GM19438 (cell line): ENCODE results near the gene ACOT11.

Source experiments
- ATAC-seq: cut with Tn5 transposase; IDR thresholded peaks from one replicate; pipeline ENCODE4 v1.9.1; 2021; ENCODE audit warnings: low read depth; ENCODE audit not compliant: unreplicated experiment

Gene ACOT11

DNA sequence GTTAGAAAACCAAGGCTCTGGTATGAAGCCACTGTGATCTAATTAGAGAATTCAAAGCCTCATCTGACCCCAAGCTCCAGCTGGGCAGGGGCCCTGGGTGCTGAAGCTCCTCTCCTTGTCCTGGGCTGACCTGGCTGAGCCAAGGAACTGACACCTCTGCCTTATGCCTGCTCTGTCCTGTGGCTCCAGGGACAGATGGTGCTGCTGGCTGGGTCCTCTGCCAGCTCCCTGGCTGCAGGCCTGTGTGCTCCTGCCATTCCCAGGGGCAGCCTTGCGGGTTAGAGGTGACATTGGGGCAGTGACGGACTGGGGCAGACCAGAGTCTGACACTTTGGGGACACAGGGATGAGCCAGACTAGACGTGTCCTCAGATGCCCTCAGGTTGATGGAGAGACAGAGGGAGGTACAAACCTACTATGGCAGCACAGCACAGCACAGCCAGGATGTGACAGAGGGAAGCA, 11.8 kb downstream of the ACOT11 start:
- no peak for ATAC-seq

DNA sequence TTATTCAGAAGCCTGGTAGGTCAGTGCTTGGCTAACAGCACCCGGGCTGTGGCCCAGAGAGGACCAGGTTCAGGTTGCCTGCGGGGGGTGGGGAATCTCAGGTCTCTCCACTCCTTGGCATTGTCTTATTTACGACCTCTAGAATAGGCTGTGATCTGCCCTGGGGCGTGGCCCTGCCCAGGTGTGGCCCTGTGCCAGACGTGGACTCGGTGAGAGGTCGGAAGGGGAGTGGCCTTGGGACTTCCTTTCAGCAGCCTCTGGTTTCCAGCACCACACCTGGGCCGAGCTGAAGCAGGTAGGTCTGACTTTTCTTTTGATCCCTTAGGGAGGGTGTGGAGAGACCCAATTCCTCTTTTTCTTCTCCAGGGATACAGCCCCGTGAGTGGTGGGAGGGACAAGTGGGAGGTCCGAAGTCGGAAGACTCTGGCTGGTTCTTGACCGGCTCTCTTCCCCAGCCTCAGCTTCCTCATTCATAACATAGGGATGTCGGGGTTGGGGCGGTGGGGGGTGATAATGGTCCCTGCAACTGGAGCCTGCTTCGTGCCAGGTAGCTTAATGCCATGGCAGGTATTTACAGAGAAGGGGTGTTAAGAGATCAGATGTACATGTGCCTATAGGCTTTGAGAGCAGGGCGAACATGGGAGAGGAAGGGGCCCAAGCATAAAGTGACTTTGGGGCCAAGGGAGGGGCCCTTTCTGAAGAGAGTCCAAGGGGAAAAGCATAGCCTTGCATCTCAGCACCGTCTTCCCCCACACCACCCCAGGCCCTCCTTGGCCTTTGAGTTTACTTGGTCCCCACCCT, 16.5 kb downstream of the ACOT11 start:
- no peak for ATAC-seq

DNA sequence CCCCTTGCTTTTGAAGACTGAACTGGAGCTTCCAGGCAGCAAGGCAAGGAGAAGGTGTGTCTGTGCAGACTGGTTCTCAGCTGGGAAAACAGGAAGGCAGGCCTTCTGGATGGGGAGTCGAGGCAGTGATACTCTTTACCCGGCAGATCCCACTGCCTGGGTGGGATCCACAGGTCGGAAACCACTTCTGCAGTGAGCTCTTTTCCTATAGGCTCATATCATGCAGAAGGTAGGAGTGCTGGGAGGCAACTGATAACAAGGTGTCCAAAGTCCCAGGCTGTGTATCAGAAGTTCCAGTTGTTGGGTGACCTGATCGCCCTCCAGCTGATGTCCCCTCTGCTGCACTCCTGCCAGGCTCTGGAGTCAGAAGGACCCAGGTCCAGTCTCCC, 17.1 kb downstream of the ACOT11 start:
- no peak for ATAC-seq

DNA sequence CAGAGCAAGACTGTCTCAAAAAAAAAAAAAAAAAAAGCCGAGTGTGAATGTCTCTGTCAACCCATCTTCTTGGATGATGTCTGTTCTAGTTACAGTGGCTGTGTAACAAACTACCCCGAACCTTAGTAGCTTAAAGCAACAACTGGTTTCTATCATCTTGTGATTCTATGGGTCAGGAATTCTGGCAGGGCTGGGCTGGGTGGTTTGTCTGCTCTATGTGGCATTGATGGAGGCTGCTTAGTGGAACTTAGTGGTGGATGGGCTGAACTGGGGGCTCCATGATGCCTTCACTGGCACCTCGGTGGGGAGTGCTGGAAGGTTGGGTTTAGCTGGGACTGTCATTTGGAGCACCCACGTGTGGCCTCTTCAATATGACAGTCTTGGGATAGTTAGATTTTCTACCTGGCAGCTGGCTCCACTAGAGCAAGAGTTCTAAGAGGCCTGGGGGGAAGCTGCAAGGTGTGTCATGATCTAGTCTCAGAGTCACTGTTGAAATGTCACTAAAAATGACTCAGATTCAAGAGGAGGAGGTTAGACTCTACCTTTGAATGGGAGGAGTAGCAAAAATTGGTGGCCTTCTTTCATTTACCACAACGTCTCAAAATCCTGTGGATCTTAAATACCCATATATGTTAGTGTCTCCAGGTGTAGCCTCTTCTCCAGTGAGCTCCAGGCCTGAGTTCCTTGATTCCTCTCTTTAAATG, 18.6 kb downstream of the ACOT11 start:
- no peak for ATAC-seq

DNA sequence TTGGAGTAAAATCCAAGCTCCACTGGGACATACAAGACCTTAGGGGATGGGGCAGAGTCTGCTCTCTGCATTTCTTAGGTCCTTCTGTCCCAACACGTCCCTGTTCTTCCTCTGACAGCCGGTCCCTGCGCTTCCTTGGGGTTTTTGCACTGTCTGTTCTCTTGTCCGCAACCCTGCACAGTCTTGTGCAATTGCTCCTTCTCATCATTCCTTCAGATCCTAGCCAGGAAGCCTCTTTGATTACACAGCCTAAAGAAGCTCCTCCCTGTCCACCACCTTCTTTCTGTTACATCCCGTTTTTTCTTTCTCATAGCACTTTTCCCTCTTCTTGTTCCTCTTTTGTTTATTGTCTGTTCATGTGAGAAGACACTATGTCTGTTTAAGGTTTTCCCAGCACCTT, 19.9 kb downstream of the ACOT11 start:
- no peak for ATAC-seq

DNA sequence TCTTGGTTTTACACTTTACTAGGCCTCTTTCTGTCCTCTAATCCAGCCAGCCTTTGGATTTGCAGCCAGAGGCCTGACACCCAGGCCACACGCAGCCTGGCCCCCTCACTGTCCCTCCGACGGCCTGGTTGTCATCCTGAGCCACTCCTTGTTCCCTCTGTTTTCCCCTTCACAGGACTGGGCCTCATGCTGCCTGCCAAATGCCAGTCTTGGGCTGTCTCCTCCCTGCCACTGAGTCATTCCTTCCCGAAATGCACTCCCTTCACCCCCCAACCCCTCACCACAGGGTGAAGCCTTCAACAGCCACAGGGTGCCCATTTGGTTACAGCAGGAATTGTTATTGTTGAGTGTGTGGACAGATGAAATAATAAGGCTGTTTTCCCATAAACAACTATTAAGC, 21.3 kb downstream of the ACOT11 start:
- ATAC-seq, result no peak

DNA sequence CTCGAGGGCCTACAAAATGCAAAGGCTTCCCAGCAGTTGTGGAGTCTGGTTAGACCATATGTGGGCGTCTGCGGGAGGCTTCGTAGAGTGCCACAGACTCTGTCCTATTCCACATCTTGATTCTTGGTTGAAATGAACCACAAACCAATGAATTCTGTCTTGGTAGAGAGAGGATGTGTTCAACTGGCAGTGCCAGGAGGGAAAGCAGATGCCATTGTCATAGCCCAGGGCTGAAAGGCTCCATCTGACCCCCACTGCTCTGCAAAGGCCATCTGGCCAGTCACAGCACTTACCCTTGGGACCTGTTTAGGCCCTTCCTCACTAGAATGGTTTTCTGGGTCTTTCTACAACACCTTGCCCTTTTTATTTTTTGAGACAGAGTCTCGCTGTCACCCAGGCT, 22.1 kb downstream of the ACOT11 start:
- no peak for ATAC-seq

DNA sequence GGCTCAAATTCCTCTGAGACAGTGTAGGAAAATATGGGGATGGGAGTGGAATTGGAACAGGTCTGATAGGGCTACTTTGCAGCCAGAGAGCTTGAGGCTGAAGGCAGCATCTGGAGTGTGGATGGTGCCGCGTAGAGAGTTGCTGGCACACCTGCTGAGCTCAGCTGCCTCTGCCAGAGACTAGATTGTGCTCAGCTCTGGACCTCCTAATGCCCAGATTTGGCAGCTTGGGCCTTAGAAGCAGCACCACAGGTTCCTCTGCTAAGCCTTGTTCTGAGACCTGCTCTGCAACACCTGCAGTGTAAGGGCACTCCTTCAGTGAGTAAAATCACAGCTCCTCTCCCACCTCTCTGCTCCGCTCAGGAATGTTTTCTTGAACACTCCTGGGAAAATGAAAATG, 23.3 kb downstream of the ACOT11 start:
- ATAC-seq, result no peak

DNA sequence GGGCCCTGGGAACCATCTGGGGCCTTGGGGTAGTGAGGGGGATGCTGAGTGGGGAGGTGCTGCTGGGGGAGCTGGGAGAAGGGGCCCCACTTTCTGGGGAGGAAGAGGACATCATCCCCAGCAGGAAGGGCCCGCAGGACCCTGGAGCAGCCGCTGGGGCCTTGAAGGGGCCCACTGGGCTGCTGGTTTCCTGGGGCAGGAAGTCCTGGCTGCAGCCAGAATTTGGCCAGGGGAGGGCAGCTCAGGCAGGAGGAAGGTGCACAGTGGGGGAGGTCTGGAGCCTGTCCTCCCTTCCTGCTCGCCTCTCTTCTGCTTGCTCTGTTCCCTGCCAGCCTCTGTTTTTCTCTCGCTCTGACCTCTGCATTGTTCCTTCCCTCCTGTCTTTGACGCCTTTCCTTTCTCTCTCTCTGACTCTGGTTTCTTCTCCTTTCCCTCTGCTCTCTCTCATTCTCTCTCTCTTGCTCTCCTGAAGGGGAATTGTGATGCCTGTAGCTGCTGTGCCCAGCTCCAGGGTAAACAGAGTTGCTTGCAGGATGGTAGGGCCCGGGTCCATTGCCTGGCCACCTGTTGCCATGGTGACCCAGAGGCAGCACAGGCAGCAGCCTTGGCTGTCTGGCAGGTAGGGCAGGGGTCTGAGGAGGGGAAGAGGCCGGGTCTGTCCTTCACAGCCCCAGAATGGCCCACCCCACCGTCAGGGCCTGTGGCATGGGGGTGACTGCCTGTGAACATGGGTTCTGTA, 23.9 kb downstream of the ACOT11 start:
- no peak for ATAC-seq

DNA sequence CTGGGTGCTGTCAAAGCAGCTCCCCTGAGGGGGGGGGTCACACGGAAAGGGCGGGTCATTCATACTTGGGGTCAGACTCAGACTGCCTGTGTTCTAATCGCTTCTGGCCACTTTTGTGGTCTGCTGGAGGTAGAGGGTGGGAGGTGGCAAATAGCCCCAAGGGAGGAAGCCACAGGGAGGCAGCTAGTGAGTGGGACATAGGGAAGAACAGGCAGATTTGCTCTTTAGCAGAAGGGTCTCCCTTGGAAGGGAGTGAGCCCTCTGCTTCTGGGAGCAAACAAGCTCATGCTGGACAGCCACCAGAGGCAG, 24.5 kb downstream of the ACOT11 start:
- no peak for ATAC-seq

DNA sequence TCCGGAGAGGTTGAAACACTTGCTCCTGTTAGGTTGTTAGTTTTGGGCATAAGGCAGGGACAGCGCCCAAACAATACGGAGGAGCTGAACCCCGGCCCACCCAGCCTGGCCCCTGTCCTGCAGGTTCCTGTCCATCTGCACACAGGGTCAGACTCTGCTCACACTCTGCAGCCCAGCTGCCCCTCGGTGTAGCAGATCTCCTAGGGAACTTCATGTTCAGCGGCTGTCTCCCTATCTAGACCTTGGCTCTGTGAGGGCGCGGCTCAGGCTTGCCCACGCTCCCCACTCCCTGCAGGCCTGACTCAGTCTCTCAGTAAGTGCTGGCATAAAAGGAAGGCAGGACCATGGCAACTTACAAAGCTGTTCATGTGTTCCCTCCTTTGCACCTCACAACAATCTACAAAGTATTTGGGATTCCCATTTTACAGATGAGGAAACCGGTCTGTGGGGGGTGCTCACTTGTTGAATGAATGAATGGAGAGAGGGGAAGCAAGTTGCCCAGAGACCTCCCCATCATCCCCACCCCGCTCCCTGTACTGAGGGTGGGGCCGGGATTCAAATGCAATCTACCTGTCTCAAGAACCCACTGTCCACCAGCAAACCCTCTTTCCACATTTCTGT, 26.2 kb downstream of the ACOT11 start:
- no peak for ATAC-seq

DNA sequence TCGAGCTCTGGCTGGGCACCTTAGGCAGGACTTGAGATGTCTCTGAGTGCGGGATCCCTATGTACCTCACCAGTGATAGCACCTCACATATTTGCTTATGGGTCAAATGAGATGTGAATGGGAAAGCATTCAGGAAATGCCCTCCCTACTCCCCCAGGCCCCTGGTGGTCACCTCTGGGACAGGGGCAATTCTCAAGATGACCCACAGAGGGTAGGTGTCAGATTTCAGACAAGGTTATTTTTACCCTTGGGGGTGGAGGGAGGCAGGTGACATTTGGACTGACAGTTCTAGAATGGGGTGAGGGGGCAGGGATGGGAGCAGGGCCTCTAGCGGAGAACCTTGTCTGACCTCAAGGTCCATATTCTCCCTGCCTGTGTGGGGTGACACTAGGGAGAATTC, 27.1 kb downstream of the ACOT11 start:
- ATAC-seq, result no peak

DNA sequence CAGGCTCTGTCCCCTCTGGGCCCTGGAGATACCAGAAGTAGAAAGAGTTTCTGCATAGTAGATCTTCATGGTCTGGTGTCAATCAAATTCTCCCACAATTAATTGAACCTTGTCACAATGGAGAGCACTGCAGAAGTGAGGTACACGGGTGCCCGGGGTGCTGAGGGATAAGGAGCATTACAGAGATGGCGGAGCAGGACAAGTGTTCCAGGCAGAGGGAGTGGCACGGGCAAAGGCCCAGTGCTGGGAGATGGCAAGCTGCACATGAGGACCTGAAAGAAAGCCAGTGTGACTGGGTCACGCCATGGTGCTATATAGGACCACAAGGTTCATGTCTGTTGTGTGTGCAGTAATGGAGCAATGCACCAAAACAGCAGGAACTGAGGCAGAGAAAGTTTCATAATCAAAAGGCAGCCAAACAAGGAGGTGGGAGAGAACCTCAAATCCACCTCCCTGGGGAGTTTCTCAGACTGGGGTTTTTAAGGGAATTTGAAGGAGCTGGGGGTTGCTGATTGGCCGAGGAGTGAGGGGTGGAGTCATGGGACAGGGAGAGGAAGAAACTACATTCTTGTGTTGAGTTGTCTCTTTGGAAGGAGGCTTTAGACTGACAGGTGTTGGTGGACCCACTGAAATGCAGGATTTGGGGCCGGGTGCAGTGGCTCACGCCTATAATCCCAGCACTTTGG, 27.7 kb downstream of the ACOT11 start:
- ATAC-seq, result no peak

DNA sequence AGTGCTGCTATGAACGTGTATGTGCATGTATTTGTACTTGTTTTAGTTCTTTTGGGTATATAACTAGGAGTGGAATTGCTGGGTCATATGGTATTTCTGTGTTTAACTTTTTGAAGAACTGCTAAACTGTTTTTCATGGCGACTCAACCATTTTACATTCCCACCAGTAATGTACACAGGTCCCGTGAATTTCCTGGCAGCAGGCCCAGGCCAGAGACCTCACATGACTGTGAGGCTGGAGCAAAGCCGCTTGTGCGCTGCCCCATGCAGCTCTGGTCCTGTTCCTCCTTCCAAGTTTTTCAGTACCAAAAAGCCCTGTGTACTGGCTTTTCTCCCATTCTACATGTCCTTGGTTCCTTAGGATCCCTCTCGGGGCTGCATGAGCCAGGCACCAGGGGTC, 29.6 kb downstream of the ACOT11 start:
- ATAC-seq, result no peak

DNA sequence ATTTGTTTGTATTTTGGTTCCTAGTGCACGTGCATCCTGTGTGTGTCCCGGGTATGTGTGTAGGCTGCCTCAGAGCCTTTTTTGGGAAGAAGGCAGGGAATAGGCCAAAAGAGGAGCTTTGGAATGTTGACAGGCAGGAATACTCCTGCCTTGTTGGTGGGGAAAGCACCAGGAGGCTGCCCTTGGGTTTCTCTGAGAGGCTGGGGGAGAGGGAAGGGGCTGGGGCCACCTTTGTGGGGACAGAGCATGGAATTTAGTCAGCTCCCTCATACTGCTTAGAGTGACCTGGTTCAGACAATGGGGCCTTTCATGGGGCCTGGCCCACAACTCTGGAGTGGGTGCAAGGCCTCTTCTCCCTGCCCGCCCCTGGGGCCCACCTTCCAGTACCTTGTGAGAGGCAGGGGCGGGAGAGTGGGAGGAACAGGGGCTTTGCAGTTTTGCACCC, 31.3 kb downstream of the ACOT11 start:
- no peak for ATAC-seq

DNA sequence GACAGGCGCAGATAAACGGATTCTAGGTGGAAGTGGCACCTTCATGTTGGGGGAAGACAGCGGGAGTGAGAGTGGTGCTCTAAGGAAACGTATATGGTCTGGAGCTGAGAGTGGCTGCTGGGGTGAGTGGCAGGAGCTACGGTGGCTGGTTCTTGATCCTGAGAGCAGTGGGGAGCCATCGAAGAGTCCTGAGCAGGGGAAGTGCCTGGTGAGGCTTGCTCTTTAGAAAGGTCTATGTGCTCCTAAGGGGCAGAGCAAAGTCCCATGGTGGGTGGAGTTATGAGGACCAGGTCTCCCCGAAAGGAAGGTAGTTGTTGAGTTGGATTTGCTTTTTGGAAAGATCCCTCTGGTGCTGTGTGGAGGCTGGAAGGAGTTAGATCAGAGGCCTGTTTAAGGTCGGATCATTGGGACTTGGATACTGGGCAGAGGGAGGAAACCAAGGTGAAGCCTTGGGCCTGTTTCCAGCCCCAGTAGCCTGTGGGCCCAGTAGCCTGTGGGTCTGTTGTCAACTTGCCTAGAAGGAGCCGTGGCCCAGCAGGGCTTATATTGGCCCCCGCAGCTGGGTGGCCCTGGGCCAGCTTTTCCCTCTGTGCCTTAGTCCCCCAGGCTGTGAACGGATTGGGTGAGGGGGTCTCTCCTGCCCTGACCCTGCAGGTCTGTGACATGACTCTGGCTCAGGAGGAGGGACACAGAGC, 33.0 kb downstream of the ACOT11 start:
- ATAC-seq, result no peak

DNA sequence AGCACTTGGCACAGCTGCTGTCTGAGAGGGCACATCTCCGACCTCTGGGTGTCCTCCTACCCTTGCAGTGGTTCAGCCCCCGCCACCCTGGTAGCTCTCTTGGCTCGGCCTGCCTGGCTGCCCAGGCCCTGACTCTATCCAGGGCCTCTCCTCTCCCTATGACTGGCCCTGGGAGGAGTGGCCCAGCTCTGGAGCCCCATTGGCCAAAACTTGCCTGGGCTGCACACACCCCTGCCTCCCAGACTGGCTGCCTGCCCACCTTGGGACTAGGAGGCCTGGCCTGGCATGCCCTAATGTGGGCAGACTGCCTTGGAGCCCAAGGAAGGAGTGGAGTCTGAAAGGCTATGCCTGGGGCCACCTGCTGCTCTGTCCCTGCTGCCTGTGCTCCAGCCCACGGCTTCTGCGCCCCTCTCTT, 33.6 kb downstream of the ACOT11 start:
- ATAC-seq, result no peak

DNA sequence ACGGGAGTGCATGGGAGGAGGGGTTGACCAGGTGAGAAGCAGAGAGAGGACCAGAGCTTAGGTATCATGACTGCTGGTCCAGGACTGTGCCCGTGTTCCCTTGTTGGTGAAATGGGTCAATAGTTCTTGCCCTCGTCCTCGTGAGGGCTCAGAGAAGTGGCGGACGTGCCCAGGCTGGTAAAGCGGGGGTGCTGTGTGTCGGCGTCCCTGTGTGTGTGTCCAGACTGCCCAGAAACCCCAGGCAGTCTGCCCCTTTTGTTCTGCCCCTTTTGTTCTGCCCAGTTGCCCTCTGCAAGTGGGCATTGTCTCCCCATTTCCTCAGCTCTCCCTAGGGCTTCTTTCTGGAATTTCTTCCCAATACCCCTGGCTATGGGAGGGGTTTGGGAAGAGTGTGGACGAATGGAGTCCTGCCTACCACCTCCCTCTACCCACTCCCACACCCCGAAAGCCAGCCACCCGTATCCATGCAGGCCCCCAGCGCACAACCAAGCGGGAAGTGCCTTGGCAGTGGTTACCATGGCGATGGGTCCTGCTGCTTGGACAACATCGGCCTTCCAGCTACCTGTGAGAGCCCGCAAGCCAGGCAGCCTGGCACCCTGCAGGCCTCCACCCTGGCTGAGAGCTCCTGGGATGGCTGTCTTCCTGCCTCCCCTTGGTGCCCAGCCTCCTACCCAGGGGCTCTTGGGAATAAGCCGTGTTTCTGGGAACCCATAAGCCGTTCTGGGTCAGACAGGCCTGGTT, 34.7 kb downstream of the ACOT11 start:
- ATAC-seq, result no peak

DNA sequence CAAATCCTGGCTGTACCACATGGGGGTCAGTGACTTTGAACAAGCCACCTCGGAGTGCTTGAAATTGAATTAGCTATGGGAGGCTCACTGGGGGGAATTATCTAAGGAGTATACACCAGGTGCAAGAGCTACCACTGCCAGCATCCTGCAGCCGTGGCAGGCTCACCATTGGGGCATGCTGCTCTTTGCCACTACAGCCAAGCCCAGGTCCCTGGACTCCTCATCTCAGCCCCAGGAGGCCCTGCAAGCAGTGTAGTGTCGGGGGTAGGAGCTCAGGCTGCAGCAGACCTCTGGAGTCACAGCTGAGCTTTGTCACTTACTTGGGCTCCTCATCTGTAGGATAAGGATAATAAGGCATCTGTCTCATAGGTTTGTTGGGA, 35.3 kb downstream of the ACOT11 start:
- ATAC-seq, result no peak
